ENCODE data around the gene CCDC60. TPM values are rescaled to one million over a fixed set of nuclear protein-coding genes. Genes with fewer than 3 reads are reported as not detected.

The CCDC60 gene
- total RNA-seq, 1 donor from 2014 or later: 2.2 TPM

- Mint-ChIP-seq H3K4me1 (no peaks in the 10 kb centered on the region), H3K4me3 (no peak overlapping the region), H3K36me3 (no peaks in the 10 kb centered on the region), H3K27ac (no peak overlapping the region), H3K9me3 (no peaks in the 10 kb centered on the region), H3K27me3 (ENCODE audit: low read depth) (peaks cover 46% of the 10 kb centered on the region)
- TF ChIP-seq CTCF (IDR thresholded peaks at IDR 0.05; ENCODE audit: unreplicated experiment): no peak
- DNase-seq (ENCODE audit: low spot score in 2 of 2, unreplicated experiment in 2 of 2): no peak
Observed at GRCh38 chr12:119546340-119546739, 211.8 kb downstream of the CCDC60 start.

- H3K4me3 Mint-ChIP-seq: no peak overlapping the region
Observed at GRCh38 chr12:119547001-119547400, 212.5 kb downstream of the CCDC60 start.

GRCh38 chr12:119556854-119557253 lies 222.3 kb downstream of the CCDC60 start:
- no peak for DNase-seq (ENCODE audit: low spot score in 2 of 2, unreplicated experiment in 2 of 2)
- Mint-ChIP-seq H3K27me3 (ENCODE audit: low read depth) (peaks cover 16% of the 10 kb centered on the region), H3K36me3 (no peaks in the 10 kb centered on the region), H3K27ac (no peak overlapping the region), H3K4me3 (no peak overlapping the region), H3K4me1 (no peaks in the 10 kb centered on the region), H3K9me3 (no peaks in the 10 kb centered on the region)
- no peak for TF ChIP-seq CTCF (IDR thresholded peaks at IDR 0.05; ENCODE audit: unreplicated experiment)

More at GRCh38 chr12:119547001-119547400, 212.5 kb downstream of the CCDC60 start:
- TF ChIP-seq CTCF (IDR thresholded peaks at IDR 0.05; ENCODE audit: unreplicated experiment): no peak
- peaks cover 52% of the 10 kb centered on the region for H3K27me3 Mint-ChIP-seq (ENCODE audit: low read depth)
- no peaks in the 10 kb centered on the region for H3K36me3 Mint-ChIP-seq
- H3K4me1 Mint-ChIP-seq: no peaks in the 10 kb centered on the region
- H3K27ac Mint-ChIP-seq: no peak overlapping the region
- H3K9me3 Mint-ChIP-seq: no peaks in the 10 kb centered on the region
- no peak for DNase-seq (ENCODE audit: low spot score in 2 of 2, unreplicated experiment in 2 of 2)

- Mint-ChIP-seq H3K36me3 (no peaks in the 10 kb centered on the region), H3K27ac (no peak overlapping the region), H3K9me3 (no peaks in the 10 kb centered on the region), H3K27me3 (ENCODE audit: low read depth) (peaks cover 3% of the 10 kb centered on the region), H3K4me3 (no peak overlapping the region), H3K4me1 (no peaks in the 10 kb centered on the region)
- TF ChIP-seq CTCF (IDR thresholded peaks at IDR 0.05; ENCODE audit: unreplicated experiment): no peak
- DNase-seq (ENCODE audit: low spot score in 2 of 2, unreplicated experiment in 2 of 2): no peak
Observed at GRCh38 chr12:119565404-119565803, 230.9 kb downstream of the CCDC60 start.

- H3K4me1 Mint-ChIP-seq: no peaks in the 10 kb centered on the region
- H3K27me3 Mint-ChIP-seq (ENCODE audit: low read depth): peaks cover 16% of the 10 kb centered on the region
- no peak overlapping the region for H3K4me3 Mint-ChIP-seq
- H3K27ac Mint-ChIP-seq: no peak overlapping the region
- no peaks in the 10 kb centered on the region for H3K36me3 Mint-ChIP-seq
- DNase-seq (ENCODE audit: low spot score in 2 of 2, unreplicated experiment in 2 of 2): no peak
- TF ChIP-seq CTCF (IDR thresholded peaks at IDR 0.05; ENCODE audit: unreplicated experiment): no peak
- no peaks in the 10 kb centered on the region for H3K9me3 Mint-ChIP-seq
Observed at GRCh38 chr12:119570771-119571170, 236.2 kb downstream of the CCDC60 start.

GRCh38 chr12:119573086-119573485 lies 238.6 kb downstream of the CCDC60 start:
- Mint-ChIP-seq H3K4me1 (no peaks in the 10 kb centered on the region), H3K4me3 (no peak overlapping the region), H3K27me3 (ENCODE audit: low read depth) (peaks cover 30% of the 10 kb centered on the region), H3K27ac (no peak overlapping the region), H3K9me3 (no peaks in the 10 kb centered on the region), H3K36me3 (no peaks in the 10 kb centered on the region)
- no peak for DNase-seq (ENCODE audit: low spot score in 2 of 2, unreplicated experiment in 2 of 2)
- no peak for TF ChIP-seq CTCF (IDR thresholded peaks at IDR 0.05; ENCODE audit: unreplicated experiment)
